Tibial artery (tissue), 4 donors: ENCODE results near the gene AFG1L.
"Not testable (repeated sequence)": the region's sequence is repeated elsewhere in the genome, so short reads cannot be mapped to it uniquely, and the experiment has no call there.

Experiments used
- DNase-seq, 2 donors: peaks; one replicate each; pipeline ENCODE4 v3.0.0-alpha.2; 2019
- H3K27ac ChIP-seq, 2 donors: fragments of 200-600 bp; sonication (generic) in 1 of 2; 1 replicate in 1 of 2; 2 replicates in 1 of 2; pipeline ENCODE4 v1.5.1; 2018 to 2019; ENCODE audit warnings: mild to moderate bottlenecking in 1 of 2
- H3K27me3 ChIP-seq, 2 donors: fragments of 200-600 bp; sonication (generic) in 1 of 2; one replicate each; pipeline versions ENCODE4 v1.5.1 to v1.6.0; 2016 to 2019
- H3K36me3 ChIP-seq, 3 donors: fragments of 200-600 bp; sonication (generic) in 2 of 3; one replicate each; pipeline ENCODE4 v1.5.1; 2016 to 2019; ENCODE audit warnings: mild to moderate bottlenecking in 2 of 3
- H3K4me1 ChIP-seq, 4 donors: fragments of 200-600 bp; sonication (generic) in 2 of 4; 1 replicate in 3 of 4; 2 replicates in 1 of 4; pipeline ENCODE4 v1.5.1; 2016 to 2019
- H3K4me3 ChIP-seq, 2 donors: fragments of 200-600 bp; sonication (generic) in 1 of 2; 1 replicate in 1 of 2; 2 replicates in 1 of 2; pipeline ENCODE4 v1.5.1; 2018 to 2019; ENCODE audit warnings: mild to moderate bottlenecking in 2 of 2
- H3K9me3 ChIP-seq, 3 donors: fragments of 200-600 bp; sonication (generic) in 1 of 3; one replicate each; pipeline ENCODE4 v1.5.1; 2016 to 2019
- CTCF ChIP-seq, 2 experiments: fragments of 200-600 bp in 1 of 2; fragments of 450-650 bp in 1 of 2; IDR thresholded peaks; one replicate each; pipeline ENCODE4 v1.5.1; 2017 to 2019; ENCODE audit warnings: antibody characterized with exemption in 2 of 2, mild to moderate bottlenecking in 1 of 2, moderate library complexity in 1 of 2
- intact Hi-C: fragments of 100-400 bp; cut with DNase I; formaldehyde crosslinking; loops from one replicate; pipeline ENCODE4 v1.15.0; 2023; ENCODE audit warnings: low total_unique reads

AFG1L gene

DNA sequence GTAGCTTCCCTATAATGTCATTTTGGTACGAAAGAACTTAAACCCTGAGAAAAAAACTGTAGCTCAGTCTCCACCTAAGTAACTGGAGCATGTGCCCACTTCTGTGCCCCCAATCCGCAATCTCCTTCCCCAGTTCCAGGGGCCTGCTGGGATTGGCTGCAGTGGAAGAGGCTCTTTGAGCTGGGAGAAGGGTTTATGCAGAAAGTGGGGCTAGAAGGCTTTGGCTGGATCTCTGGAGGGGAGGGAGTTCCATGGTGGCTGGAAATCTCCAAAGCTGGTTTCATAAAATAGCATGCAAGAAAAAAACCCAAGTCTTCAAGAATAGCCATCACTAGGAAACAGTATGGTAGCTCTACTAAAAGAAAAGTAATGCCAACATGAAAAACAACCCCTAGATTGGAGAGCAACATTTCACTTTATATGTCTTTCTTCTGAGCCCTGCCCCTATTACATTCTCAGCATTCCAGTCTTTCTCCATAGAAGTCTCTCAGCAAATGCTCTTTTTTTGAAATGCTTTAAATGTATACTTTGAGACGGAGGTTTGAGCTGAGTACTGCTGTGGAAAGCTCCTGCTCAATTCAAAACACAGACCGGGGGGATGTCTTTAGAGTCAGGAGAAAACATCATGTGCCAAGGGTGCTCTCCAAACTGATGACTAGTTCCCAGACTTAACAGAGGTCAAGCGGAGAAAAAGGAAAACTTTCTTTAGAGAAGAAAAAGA lies 229.8 kb downstream of the AFG1L start:
- peaks cover 0 to 11% (median 5%) of the 10 kb centered on the region in 3 donors for H3K36me3 ChIP-seq
- peaks cover 0 to 3% of the 10 kb centered on the region in 2 donors for H3K27me3 ChIP-seq
- no peaks in the 10 kb centered on the region for H3K4me1 ChIP-seq
- no peak overlapping the region for H3K4me3 ChIP-seq
- intact Hi-C loops, result loop anchor here (5.0 kb wide), 1 partner anchor 412 kb away; no protein-coding TSS in a partner anchor
- H3K27ac ChIP-seq, result no peak overlapping the region
- H3K9me3 ChIP-seq, result no peaks in the 10 kb centered on the region
- TF ChIP-seq CTCF (IDR thresholded peaks at IDR 0.05), result no peak
- no peak for DNase-seq

- Histone ChIP-seq H3K4me3 (no peak overlapping the region), H3K27me3 (peaks cover 0 to 3% of the 10 kb centered on the region in 2 donors), H3K9me3 (no peaks in the 10 kb centered on the region), H3K27ac (no peak overlapping the region), H3K4me1 (no peaks in the 10 kb centered on the region), H3K36me3 (peaks cover 0 to 4% (median 0%) of the 10 kb centered on the region in 3 donors)
- TF ChIP-seq CTCF (IDR thresholded peaks at IDR 0.05), result peak; percentile 76 to 86
- no peak for DNase-seq
- intact Hi-C loops, result loop anchor here (5.0 kb wide), 1 partner anchor 414 kb away; no protein-coding TSS in a partner anchor
Measured at GRCh38 chr6:108526739-108527174, 231.9 kb downstream of the AFG1L start.

- intact Hi-C loops, result loop anchor here (5.0 kb wide), 1 partner anchor 417 kb away; no protein-coding TSS in a partner anchor
- H3K36me3 ChIP-seq, result no peaks in the 10 kb centered on the region
- no peak overlapping the region for H3K27ac ChIP-seq
- H3K4me1 ChIP-seq, result no peaks in the 10 kb centered on the region
- no peak for DNase-seq
- TF ChIP-seq CTCF (IDR thresholded peaks at IDR 0.05), result no peak
- peaks cover 0 to 3% of the 10 kb centered on the region in 2 donors for H3K27me3 ChIP-seq
- no peak overlapping the region for H3K4me3 ChIP-seq
- H3K9me3 ChIP-seq, result no peaks in the 10 kb centered on the region
Measured at GRCh38 chr6:108528878-108529277, 234.0 kb downstream of the AFG1L start.

GRCh38 chr6:108531332-108531731 lies 236.5 kb downstream of the AFG1L start:
- no peaks in the 10 kb centered on the region for H3K4me1 ChIP-seq
- DNase-seq, result no peak
- H3K9me3 ChIP-seq, result no peaks in the 10 kb centered on the region
- H3K36me3 ChIP-seq, result no peaks in the 10 kb centered on the region
- no peak for TF ChIP-seq CTCF (IDR thresholded peaks at IDR 0.05)
- intact Hi-C loops, result no loop called here
- H3K4me3 ChIP-seq, result no peak overlapping the region
- H3K27me3 ChIP-seq, result peaks cover 0 to 3% of the 10 kb centered on the region in 2 donors
- no peak overlapping the region for H3K27ac ChIP-seq

DNA sequence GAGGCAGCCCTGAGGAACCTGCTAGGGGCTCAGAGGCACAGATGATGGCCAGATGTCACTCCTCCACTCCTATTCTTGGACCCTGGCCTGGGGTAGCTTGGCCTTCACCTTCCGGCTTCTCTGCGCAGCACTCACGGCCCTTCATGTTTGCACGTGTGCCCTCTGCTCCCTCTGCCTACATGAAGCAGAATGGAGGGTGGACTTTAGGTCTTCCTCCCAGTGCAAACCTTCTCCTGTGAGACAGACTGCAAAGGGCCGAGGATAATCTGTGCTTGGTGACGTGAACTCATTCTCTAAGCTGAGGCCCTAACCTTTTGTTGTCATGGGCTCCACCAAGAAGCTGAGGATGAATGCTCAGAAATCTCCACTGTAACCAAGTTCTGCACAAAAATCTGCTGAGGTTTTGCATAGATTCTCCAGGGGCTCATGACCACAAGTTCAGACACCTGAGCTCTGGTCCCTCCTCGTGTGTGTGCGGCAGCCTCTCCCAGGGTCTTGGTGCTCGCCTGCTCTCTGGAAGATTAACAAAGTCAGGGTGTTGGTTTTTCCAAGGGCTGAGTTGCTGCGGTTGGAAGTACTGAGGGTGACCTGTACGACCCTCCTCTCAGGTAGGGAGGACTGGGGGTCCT lies 240.4 kb downstream of the AFG1L start:
- H3K27me3 ChIP-seq, result no peaks in the 10 kb centered on the region
- intact Hi-C loops, result no loop called here
- H3K4me3 ChIP-seq, result no peak overlapping the region
- H3K36me3 ChIP-seq, result no peaks in the 10 kb centered on the region
- no peak overlapping the region for H3K27ac ChIP-seq
- H3K9me3 ChIP-seq, result no peaks in the 10 kb centered on the region
- DNase-seq, result no peak
- no peak for TF ChIP-seq CTCF (IDR thresholded peaks at IDR 0.05)
- no peaks in the 10 kb centered on the region for H3K4me1 ChIP-seq

- intact Hi-C loops, H3K4me3 ChIP-seq, H3K9me3 ChIP-seq, H3K27ac ChIP-seq, H3K36me3 ChIP-seq, DNase-seq, H3K27me3 ChIP-seq, H3K4me1 ChIP-seq: not testable (repeated sequence)
Measured at GRCh38 chr6:108535920-108536535, 241.2 kb downstream of the AFG1L start.
